G401.6 (cell line): ENCODE results near the gene VPS13A.
"Not testable (repeated sequence)": the region's sequence is repeated elsewhere in the genome, so short reads cannot be mapped to it uniquely, and the experiment has no call there.

Source experiments
- FAIRE-seq: peaks from 2 replicates; lab custom pipeline; 2012; peaks lifted over from hg19 to GRCh38; lab: Jason Lieb, UNC

VPS13A gene

GRCh38 chr9:77424993-77425392 lies 247.7 kb downstream of the VPS13A start:
- FAIRE-seq: no peak

- no peak for FAIRE-seq
These were observed 249.4 kb downstream of the VPS13A start for GRCh38 chr9:77426712-77427111.

GRCh38 chr9:77427256-77427927 lies 250.1 kb downstream of the VPS13A start:
- no peak for FAIRE-seq

GRCh38 chr9:77429928-77430327 lies 252.6 kb downstream of the VPS13A start:
- FAIRE-seq: no peak

- no peak for FAIRE-seq
These were observed 254.7 kb downstream of the VPS13A start for GRCh38 chr9:77432053-77432452.

- peak; percentile 30 for FAIRE-seq
These were observed 256.5 kb downstream of the VPS13A start for GRCh38 chr9:77433675-77434445.

GRCh38 chr9:77435277-77435676 lies 257.9 kb downstream of the VPS13A start:
- no peak for FAIRE-seq

- no peak for FAIRE-seq
These were observed 258.4 kb downstream of the VPS13A start for GRCh38 chr9:77435688-77436087.

- FAIRE-seq: no peak
These were observed 261.3 kb downstream of the VPS13A start for GRCh38 chr9:77438653-77439052.

GRCh38 chr9:77440057-77440456 lies 262.7 kb downstream of the VPS13A start:
- no peak for FAIRE-seq

GRCh38 chr9:77441124-77441523 lies 263.8 kb downstream of the VPS13A start:
- not testable (repeated sequence) for FAIRE-seq

GRCh38 chr9:77442436-77442835 lies 265.1 kb downstream of the VPS13A start:
- FAIRE-seq: no peak

GRCh38 chr9:77447646-77448045 lies 270.3 kb downstream of the VPS13A start:
- FAIRE-seq: no peak

GRCh38 chr9:77449240-77450084 lies 272.1 kb downstream of the VPS13A start:
- no peak for FAIRE-seq

GRCh38 chr9:77450085-77450475 lies 272.7 kb downstream of the VPS13A start:
- FAIRE-seq: no peak

- FAIRE-seq: no peak
These were observed 274.2 kb downstream of the VPS13A start for GRCh38 chr9:77451507-77451906.

- FAIRE-seq: no peak
These were observed 276.7 kb downstream of the VPS13A start for GRCh38 chr9:77453825-77454647.

- FAIRE-seq: no peak
These were observed 277.3 kb downstream of the VPS13A start for GRCh38 chr9:77454663-77455062.

GRCh38 chr9:77455312-77455927 lies 278.1 kb downstream of the VPS13A start:
- no peak for FAIRE-seq

GRCh38 chr9:77456829-77457437 lies 279.6 kb downstream of the VPS13A start:
- peak; percentile 94 for FAIRE-seq
